Stomach (tissue), 9 donors: ENCODE data around the gene FAM131A. TPM values are rescaled to one million over a fixed set of nuclear protein-coding genes. Genes with fewer than 3 reads are reported as not detected.
A peak's percentile ranks its signal among the peaks of the same experiment; 100 is the strongest.

ENCODE experiments used
- DNase-seq, 2 donors: peaks; one replicate each; pipeline versions ENCODE4 v3.0.0 to v3.0.0-alpha.2; 2013 to 2019
- H3K27ac ChIP-seq, 5 donors: fragments of 200-600 bp in 4 of 5; sonication (generic) in 4 of 5; one replicate each; pipeline ENCODE4 v1.5.1; 2013 to 2019; ENCODE audit warnings: mild to moderate bottlenecking in 1 of 5, moderate library complexity in 1 of 5
- H3K27me3 ChIP-seq, 3 donors: fragments of 200-600 bp; sonication (generic); one replicate each; pipeline ENCODE4 v1.5.1; 2017 to 2019; ENCODE audit warnings: mixed run types in 1 of 3
- H3K36me3 ChIP-seq, 4 donors: fragments of 200-600 bp; sonication (generic); 1 replicate in 3 of 4; 2 replicates in 1 of 4; pipeline ENCODE4 v1.5.1; 2016 to 2019
- H3K4me1 ChIP-seq, 4 donors: fragments of 200-600 bp; sonication (generic); one replicate each; pipeline ENCODE4 v1.5.1; 2016 to 2019
- H3K4me3 ChIP-seq, 4 donors: fragments of 200-600 bp; sonication (generic) in 3 of 4; one replicate each; pipeline ENCODE4 v1.5.1; 2016 to 2019; ENCODE audit warnings: mild to moderate bottlenecking in 1 of 4
- H3K9me3 ChIP-seq, 4 donors: fragments of 200-600 bp; sonication (generic); one replicate each; pipeline ENCODE4 v1.5.1; 2016 to 2019
- CTCF ChIP-seq, 7 experiments: fragments of 450-650 bp in 4 of 7; fragments of 200-600 bp in 3 of 7; sonication (generic) in 3 of 7; IDR thresholded peaks; one replicate each; pipeline ENCODE4 v1.5.1; 2016 to 2019; ENCODE audit warnings: antibody characterized with exemption in 7 of 7, control low read depth in 2 of 7, mild to moderate bottlenecking in 1 of 7
- EP300 ChIP-seq: sonication (generic); formaldehyde crosslinking; IDR thresholded peaks from one replicate; pipeline ENCODE4 v1.6.1; 2017; ENCODE audit warnings: antibody characterized with exemption
- POLR2A ChIP-seq, 4 donors: fragments of 450-650 bp; IDR thresholded peaks; one replicate each; pipeline ENCODE4 v1.6.1; 2016; ENCODE audit warnings: antibody characterized with exemption in 4 of 4, control low read depth in 2 of 4, mild to moderate bottlenecking in 1 of 4, moderate library complexity in 1 of 4
- POLR2AphosphoS5 ChIP-seq, 3 donors: sonication (generic); formaldehyde crosslinking; IDR thresholded peaks; one replicate each; pipeline ENCODE4 v1.6.1; 2016; ENCODE audit warnings: antibody characterized with exemption in 3 of 3
- WGBS, 5 donors: extraction: QIAGEN DNeasy Blood & Tissue Kit in 3 of 5; methylation state at CpG; one replicate each; pipeline versions ENCODE4 v1.1.5 to v1.1.7; 2013 to 2018; 5-methylcytosine and 5-hydroxymethylcytosine counted together
- intact Hi-C: fragments of 100-400 bp; cut with DNase I; formaldehyde crosslinking; loops from one replicate; pipeline ENCODE4 v1.15.1; 2023; ENCODE audit warnings: low total_unique reads
- polyA plus RNA-seq, 3 donors: library from polyadenylated mRNA; stranded (reverse); fragments of 200-250 nt; gene quantifications; one replicate each; pipeline ENCODE4 v1.2.3, GENCODE V29; 2013
- total RNA-seq, 5 donors: library from RNA; depleted of rRNA; stranded (reverse); fragments of >200 nt; gene quantifications; one replicate each; pipeline versions ENCODE4 v1.1.0 to v1.2.3, GENCODE V29; 2014 to 2016
- donor health status: healthy with polysubstance abuse.
- donor health status: Bipolar disorder and iron deficiency.
- donor health status: healthy.

Gene FAM131A
- total and polyA plus RNA-seq, 8 donors: 1.8 to 73.2 (median 12.8) TPM

DNA sequence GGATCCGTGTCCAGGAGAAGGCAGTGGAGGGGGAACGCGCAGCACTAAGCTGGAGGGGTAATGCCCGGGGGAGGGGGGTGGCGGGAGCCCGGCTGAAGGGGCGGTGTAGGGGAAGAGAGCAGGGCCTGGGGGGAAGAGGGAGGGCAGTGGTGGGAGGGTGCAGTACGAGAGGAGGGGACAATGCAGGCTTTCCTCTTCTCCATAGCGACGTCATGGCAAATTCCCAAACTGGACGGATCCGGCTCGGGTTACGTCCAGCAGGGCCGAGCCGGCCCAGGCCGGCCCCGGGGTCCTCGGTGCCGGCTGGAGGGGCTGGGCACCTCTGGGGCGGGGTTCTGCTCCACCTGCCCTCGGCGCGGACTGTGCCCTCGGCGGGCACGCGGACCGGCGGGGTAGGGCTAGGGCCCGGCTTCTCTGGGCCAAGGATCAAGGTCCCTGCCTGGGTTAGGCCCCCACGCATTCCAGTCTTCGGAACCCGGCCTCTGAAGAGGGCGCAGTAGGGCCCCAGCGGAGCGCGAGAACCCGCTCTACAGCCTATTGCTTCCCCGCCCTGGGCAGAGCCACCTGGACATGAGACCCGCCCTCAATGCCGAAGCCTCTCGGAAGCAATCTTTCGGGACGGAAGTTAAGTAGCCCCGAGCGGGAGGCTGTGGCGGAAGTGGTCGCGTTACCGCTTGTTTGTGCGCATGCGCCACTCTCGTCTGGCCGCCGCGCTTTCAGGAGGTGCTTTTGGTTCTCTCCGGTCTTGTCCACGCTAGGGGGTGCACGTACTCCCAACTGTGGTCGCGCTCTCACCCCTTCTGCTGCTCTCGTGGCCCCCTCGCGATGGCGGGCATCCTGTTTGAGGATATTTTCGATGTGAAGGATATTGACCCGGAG lies 25.5 kb downstream of the FAM131A start:
- Histone ChIP-seq H3K9me3 (no peaks in the 10 kb centered on the region), H3K27me3 (no peaks in the 10 kb centered on the region), H3K4me1 (peaks cover 22 to 65% (median 43%) of the 10 kb centered on the region in 4 donors), H3K4me3 (peak overlapping the region; percentile 83 to 95 (median 86)), H3K27ac (peak overlapping the region; percentile 97 to 100 (median 99)), H3K36me3 (peaks cover 11 to 36% (median 31%) of the 10 kb centered on the region in 4 donors)
- peak; percentile 98 to 99 for DNase-seq
- intact Hi-C loops: no loop called here
- 0 to 1% (median 0%) methylated on average over 34 to 68 of the region's 68 CpGs for WGBS, 5 donors
- TF ChIP-seq CTCF (IDR thresholded peaks at IDR 0.05) (peak in 4 of 7 experiments; percentile 31 to 57 (median 44)), POLR2AphosphoS5 (IDR thresholded peaks at IDR 0.05) (peak; percentile 84 to 95 (median 90)), POLR2A (IDR thresholded peaks at IDR 0.05) (peak in 1 of 4 donors; percentile 49), EP300 (no peak)

DNA sequence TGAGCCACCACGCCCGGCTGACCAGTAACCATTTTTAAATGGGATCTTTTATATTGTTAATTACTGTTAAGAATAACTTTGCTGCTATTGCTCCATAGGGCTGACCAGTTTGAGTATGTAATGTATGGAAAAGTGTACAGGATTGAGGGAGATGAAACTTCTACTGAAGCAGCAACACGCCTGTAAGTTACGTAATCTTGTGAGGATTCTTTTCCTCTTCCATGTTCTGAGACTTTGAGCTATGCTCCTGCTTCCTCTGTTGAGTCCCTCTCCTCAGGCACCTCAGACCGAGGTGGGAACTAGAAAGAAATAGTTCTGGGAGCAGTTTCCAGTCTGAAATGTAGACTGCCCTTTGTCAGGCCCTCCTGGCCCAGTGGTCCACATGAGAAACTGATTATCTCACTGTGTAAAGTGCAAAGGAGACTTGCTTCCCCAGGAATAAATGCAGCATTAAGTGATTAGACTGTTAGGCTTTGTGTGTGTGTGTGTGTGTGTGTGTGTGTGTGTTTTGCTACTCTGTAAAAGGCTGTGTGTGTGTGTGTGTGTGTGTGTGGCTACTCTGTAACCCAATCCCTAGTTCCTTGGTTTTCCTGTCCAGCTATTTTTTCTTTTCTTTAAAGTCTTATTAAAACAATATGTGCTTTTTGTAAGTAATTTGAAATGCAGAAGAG lies 29.4 kb downstream of the FAM131A start:
- peak in 1 of 2 donors; percentile 82 for DNase-seq
- Histone ChIP-seq H3K4me1 (peaks cover 20 to 69% (median 50%) of the 10 kb centered on the region in 4 donors), H3K27me3 (no peaks in the 10 kb centered on the region), H3K27ac (peak overlapping the region in 4 of 5 donors; percentile 18 to 61 (median 49)), H3K36me3 (peaks cover 18 to 60% (median 51%) of the 10 kb centered on the region in 4 donors), H3K9me3 (no peaks in the 10 kb centered on the region), H3K4me3 (no peak overlapping the region)
- intact Hi-C loops: no loop called here
- TF ChIP-seq POLR2AphosphoS5 (IDR thresholded peaks at IDR 0.05) (no peak), POLR2A (IDR thresholded peaks at IDR 0.05) (no peak), CTCF (IDR thresholded peaks at IDR 0.05) (no peak), EP300 (no peak)
- 47 to 78% (median 69%) methylated on average over 5 of the region's 5 CpGs for whole genome bisulfite sequencing, 5 donors

GRCh38 chr3:184368116-184368515 lies 30.7 kb downstream of the FAM131A start:
- no peak overlapping the region for H3K27ac ChIP-seq
- 83 to 90% (median 85%) methylated on average over 9 of the region's 9 CpGs for WGBS, 5 donors

More at GRCh38 chr3:184368116-184368515, 30.7 kb downstream of the FAM131A start:
- peaks cover 20 to 71% (median 54%) of the 10 kb centered on the region in 4 donors for H3K4me1 ChIP-seq
- no peaks in the 10 kb centered on the region for H3K9me3 ChIP-seq
- H3K4me3 ChIP-seq: no peak overlapping the region
- intact Hi-C loops: no loop called here
- H3K36me3 ChIP-seq: peaks cover 18 to 60% (median 51%) of the 10 kb centered on the region in 4 donors
- no peak for DNase-seq
- no peaks in the 10 kb centered on the region for H3K27me3 ChIP-seq
- TF ChIP-seq POLR2AphosphoS5 (IDR thresholded peaks at IDR 0.05) (no peak), CTCF (IDR thresholded peaks at IDR 0.05) (no peak), EP300 (no peak), POLR2A (IDR thresholded peaks at IDR 0.05) (no peak)
